GM12891 (cell line): ENCODE data around the gene SPECC1.
A peak's percentile ranks its signal among the peaks of the same experiment; 100 is the strongest.
"Not testable (repeated sequence)": the region's sequence is repeated elsewhere in the genome, so short reads cannot be mapped to it uniquely, and the experiment has no call there.

Experiments
- DNase-seq: peaks from one replicate; pipeline ENCODE4 v3.0.0; 2011; ENCODE audit warnings: low spot score; ENCODE audit not compliant: insufficient read length
- FAIRE-seq: peaks from 2 replicates; lab custom pipeline; 2011; peaks lifted over from hg19 to GRCh38; lab: Jason Lieb, UNC
- PAX5 ChIP-seq: IDR thresholded peaks from 2 replicates; pipeline ENCODE4 v1.6.1; 2011; ENCODE audit warnings: low read length, moderate library complexity, mild to moderate bottlenecking; ENCODE audit not compliant: insufficient read depth, severe bottlenecking
- POLR2A ChIP-seq: IDR thresholded peaks from 2 replicates; pipeline ENCODE4 v1.6.1; 2011; ENCODE audit warnings: low read depth, low read length, control low read depth
- POLR2AphosphoS5 ChIP-seq: IDR thresholded peaks from 2 replicates; pipeline ENCODE4 v1.6.1; 2011; ENCODE audit warnings: low read depth, low read length, control low read depth
- POU2F2 ChIP-seq: IDR thresholded peaks from 2 replicates; pipeline ENCODE4 v1.6.1; 2011; ENCODE audit warnings: low read depth, mild to moderate bottlenecking, control low read depth, low read length, moderate library complexity
- SPI1 ChIP-seq: IDR thresholded peaks from 2 replicates; pipeline ENCODE4 v1.6.1; 2011; ENCODE audit warnings: low read depth, low read length, control low read depth
- TAF1 ChIP-seq: IDR thresholded peaks from 2 replicates; pipeline ENCODE4 v1.6.1; 2011; ENCODE audit warnings: low read depth, low read length, control low read depth

SPECC1 gene

DNA sequence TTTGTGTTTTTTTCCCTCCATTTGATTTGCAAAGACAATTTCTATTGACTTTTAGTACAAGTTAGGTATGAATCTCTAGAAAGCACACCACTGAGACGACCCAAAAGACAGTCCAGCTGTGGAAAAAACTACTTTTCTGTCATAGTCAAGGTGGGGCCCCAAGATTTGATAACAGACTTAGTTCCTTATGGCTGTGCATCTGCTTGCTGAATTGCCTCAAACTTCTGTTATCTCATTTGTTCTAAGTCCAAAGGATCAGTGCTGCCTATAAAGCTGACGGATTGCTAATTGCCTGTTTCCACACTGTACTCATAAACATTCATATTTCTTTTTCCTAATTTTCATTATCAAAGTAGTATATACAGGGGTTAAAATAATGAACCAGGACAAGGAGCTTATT is 180.8 kb downstream of the SPECC1 start:
- no peak for DNase-seq
- FAIRE-seq = no peak
- TF ChIP-seq PAX5 = no peak
- no peak for TF ChIP-seq POLR2A
- no peak for TF ChIP-seq POLR2AphosphoS5
- no peak for TF ChIP-seq SPI1
- TF ChIP-seq POU2F2 = no peak
- no peak for TF ChIP-seq TAF1

DNA sequence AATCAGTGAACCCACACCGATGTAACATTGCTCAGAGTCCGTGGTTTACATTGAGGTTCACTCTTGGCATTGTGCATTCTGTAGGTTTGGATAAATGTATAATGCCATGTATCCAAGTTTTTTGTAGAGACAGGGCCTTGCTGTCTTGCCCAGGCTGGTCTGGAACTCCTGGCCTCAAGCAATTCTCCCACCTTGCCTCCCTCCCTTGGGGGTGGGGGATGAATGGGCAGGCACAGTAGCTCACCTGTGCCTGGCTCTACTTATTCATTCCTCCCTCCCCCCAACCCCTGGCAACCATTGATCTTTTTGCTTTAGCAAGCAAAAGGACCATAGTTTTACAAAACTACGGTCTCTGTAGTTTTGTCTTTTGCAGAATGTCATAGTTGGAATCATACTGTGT is 181.4 kb downstream of the SPECC1 start:
- TF ChIP-seq SPI1 (no peak), PAX5 (no peak), POLR2A (no peak), POLR2AphosphoS5 (no peak), POU2F2 (no peak), TAF1 (no peak)
- no peak for DNase-seq
- FAIRE-seq = no peak

DNA sequence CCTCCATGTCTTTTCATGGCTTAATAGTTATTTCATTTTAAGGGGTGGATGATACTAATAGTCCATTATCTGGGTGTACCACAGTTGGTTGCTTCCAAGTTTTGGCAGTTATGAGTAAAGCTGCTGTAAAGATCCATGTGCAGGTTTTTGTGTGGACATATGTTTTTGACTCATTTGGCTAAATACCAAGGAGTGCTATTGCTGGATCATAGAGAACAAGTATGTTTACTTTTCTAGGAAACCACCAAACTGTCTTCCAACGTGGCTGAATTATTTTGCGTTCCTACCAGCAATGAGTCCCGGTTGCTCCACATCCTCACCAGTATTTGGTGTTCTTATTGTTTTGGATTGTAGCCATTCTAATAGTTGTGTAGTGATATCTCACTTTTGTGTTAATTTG is 181.9 kb downstream of the SPECC1 start:
- FAIRE-seq (no peak), DNase-seq (no peak)
- TF ChIP-seq SPI1 = no peak
- TF ChIP-seq POU2F2 = no peak
- TF ChIP-seq POLR2AphosphoS5 = no peak
- TF ChIP-seq PAX5 = no peak
- TF ChIP-seq TAF1 = no peak
- TF ChIP-seq POLR2A = no peak

DNA sequence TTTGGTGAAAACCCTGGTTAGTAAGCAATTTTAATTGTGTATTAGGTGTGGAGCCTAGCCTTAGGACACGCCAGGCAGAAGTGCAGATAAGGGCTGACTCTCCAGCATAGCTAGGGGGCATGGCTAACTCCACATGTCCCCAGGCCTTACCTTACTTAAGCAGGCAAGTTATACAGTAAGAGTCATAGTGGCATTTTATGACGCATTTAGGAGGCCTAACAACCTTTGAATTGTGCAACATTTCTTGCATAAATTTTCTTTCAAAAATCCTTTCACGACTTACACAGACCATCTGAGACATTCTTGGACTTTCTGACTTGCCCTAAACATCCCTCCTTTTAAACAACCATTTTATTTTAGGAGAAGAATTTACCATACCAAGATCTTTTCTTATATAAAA is 187.1 kb downstream of the SPECC1 start:
- FAIRE-seq, DNase-seq: not testable (repeated sequence)

DNA sequence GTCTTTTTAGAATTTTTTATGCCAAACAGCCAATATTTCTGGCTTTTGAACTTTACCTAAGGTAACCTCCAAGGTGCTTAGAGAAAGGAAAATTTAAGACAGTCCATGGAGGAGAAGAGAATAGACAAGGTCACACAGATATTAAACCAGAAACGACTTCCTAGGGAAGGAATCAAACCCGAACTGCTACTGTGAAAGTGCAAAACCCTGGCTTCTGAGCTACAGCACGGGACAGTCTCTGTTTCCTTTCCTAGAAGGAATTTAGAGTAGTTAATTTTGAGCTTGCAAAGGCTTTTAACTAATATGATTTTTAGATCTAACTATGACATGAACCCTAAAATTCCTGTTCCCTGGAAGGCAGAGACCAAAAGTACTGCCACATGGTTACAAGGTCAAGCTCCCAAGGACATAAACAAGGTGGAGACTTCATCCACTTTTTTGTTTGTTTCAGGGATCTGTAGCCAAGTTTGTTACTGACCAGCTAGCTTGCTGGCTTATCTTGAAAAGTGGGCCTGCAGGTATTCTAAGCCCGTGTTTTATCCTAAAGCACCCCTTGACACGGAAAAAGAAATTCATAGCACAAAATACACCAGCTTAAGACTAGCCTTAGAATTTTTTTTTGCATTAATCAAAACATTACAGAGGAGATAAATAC is 188.2 kb downstream of the SPECC1 start:
- FAIRE-seq = no peak
- TF ChIP-seq PAX5 = no peak
- TF ChIP-seq POLR2A = no peak
- no peak for TF ChIP-seq TAF1
- TF ChIP-seq POU2F2 = no peak
- TF ChIP-seq POLR2AphosphoS5 = no peak
- TF ChIP-seq SPI1 = no peak
- no peak for DNase-seq

DNA sequence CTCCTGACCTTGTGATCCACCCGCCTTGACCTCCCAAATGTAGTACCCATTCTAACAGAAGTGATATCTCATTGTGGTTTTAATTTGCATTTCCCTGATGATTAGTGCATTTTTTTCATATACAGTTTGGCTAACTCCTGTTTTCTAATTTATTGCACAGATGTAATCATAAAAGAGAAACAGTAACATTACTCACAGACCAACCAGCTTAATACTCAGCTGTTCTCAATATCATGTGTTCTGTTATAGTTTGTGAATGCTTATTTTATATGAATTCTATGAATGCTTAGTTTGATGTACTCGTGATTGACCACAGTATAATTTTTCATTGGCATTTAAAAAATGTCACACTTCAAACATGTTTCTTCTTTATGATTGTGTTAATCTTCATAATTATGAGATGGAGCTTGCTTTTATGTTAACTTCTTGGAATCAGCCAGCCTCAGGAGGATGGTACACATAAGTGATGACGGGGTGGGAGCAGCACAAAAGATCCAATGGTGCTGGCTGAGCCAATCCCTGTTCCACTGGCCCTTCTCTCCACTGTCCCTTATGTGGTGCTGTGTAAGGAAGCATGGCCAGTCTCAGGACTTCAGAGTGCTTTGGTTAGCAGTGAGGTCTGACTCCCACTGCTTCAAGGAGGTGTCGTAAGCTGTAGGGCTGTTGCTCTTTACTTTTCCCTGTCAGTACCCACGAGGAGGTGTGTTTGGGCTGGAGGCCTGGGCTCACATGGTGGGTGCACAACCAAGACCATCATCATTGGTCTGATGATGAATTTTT is 191.0 kb downstream of the SPECC1 start:
- TF ChIP-seq POU2F2 (no peak), PAX5 (no peak), TAF1 (no peak), POLR2A (no peak), SPI1 (no peak), POLR2AphosphoS5 (no peak)
- FAIRE-seq = peak; percentile 13
- no peak for DNase-seq

DNA sequence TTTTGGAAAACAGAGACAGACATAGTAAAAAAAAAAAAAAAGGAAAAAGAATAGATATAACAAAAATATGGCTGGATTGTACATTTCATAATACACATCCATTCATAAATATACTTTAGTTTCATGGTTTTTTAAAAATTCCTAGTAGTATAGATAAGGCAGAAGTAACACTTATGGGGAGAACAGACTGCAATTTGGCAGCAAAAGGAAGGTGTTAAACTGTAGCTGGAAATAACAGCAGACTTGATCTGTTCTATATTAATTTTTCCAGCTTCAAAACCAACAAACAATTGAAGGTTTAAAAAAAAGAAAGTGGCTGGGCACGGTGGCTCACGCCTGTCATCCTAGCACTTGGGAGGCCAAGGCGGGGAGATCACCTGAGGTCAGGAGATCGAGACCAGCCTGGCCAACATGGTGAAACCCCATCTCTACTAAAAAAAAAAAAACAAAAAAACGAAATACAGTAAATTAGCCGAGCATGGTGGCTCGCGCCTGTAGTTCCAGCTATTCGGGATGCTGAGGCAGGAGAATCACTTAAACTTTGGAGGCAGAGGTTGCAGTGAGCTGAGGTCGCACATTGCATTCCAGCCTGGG is 191.8 kb downstream of the SPECC1 start:
- DNase-seq = no peak
- TF ChIP-seq SPI1 (no peak), POLR2A (no peak), TAF1 (no peak), POU2F2 (no peak)
- FAIRE-seq = no peak

DNA sequence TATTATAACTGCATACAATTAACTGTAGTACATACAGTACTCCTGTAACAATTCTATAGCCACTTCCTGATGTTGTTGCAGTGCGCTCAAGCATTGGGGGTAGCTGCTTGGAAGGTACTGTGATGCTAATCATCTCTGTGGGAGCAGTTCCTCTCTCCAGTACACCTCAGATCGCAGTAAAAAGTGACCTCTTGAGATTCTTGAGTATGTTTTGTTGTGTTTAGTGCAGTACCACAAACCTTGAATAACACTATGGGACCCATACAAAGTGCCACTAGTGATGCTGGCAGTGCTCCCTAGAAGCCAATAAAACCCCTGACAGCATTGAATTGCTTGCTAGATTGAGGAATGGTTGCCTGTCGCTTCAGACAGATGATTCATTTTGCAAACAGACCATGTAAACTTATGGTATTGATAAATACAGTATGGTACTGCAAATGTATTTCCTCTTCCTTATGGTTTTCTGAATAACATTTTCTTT is 193.0 kb downstream of the SPECC1 start:
- no peak for TF ChIP-seq PAX5
- peak; percentile 80 for TF ChIP-seq SPI1
- DNase-seq = no peak
- peak; percentile 38 for FAIRE-seq

DNA sequence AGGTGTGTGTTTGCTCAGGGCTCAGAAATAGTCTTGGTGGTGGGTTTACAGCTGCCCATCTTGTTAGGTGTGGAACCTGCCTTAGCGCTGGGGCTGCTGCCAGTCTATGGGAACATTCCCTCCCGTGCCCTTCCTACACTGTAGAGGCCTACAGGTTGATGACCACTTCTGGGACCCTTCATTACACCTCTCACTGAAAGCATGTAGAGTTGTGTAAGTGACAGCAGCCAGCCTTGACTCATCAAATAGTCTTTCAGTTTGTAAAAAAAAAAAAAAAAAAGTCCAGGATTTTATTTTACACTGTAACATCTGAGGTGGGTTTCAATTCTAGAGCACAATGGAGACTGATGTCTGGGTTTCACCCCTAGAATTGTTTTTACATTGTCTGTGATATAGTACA is 193.9 kb downstream of the SPECC1 start:
- TF ChIP-seq POU2F2 (no peak), POLR2AphosphoS5 (no peak), PAX5 (no peak), POLR2A (no peak)
- no peak for DNase-seq
- no peak for FAIRE-seq

DNA sequence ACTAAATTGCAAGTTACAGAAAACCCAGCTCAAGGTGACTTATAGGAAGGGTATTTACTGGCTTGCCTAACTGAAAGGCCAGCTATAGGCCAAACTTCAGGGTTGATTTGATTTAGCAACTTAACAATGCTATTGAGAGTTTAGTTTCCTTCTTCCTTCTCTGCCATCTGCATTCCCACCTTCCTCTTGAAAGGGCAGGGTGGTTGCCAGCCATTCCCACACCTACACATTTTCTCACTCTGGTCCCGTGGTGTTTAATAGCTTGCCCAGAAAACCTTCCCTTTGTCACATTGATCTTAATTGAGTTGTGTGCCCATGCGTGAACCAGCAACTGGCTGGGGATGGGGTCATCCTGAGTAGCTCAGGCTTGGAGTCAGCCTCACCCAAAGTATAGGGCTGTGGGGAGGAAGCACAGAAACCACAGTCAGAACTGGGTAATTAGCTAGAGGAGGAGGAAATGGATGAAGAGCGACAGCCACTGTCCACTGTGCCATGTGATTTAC is 194.7 kb downstream of the SPECC1 start:
- FAIRE-seq (peak; percentile 93), DNase-seq (no peak)
- 0 out of 2 replicates have a peak, but pooled peaks have one; percentile 15 for TF ChIP-seq SPI1
- TF ChIP-seq TAF1 = no peak

DNA sequence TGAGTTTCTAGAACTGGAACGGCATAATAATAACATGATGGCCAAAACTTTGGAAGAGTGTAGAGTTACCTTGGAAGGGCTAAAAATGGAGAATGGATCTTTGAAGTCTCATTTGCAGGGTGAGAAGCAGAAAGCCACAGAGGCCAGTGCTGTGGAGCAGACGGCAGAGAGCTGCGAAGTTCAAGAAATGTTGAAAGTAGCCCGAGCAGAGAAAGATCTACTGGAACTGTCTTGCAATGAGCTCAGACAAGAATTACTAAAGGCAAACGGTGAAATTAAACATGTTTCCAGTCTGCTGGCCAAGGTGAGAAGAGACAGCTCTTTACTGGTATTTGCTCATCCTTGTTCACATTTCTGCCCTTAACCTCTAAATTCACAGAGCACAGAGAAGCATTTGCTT is 196.4 kb downstream of the SPECC1 start:
- no peak for FAIRE-seq
- TF ChIP-seq TAF1 (no peak), SPI1 (no peak), POLR2AphosphoS5 (no peak), PAX5 (no peak), POU2F2 (no peak), POLR2A (no peak)
- no peak for DNase-seq
